ENCODE measurements around the gene MUCL3. TPM values are rescaled to one million over a fixed set of nuclear protein-coding genes. Genes with fewer than 3 reads are reported as not detected.

MUCL3 gene
- total and polyA plus RNA-seq, 2 of the 8 experiments (the other 6 are each of a cell fraction or from before 2014, with no cell fraction given), result 0.15 to 0.37 TPM

DNA sequence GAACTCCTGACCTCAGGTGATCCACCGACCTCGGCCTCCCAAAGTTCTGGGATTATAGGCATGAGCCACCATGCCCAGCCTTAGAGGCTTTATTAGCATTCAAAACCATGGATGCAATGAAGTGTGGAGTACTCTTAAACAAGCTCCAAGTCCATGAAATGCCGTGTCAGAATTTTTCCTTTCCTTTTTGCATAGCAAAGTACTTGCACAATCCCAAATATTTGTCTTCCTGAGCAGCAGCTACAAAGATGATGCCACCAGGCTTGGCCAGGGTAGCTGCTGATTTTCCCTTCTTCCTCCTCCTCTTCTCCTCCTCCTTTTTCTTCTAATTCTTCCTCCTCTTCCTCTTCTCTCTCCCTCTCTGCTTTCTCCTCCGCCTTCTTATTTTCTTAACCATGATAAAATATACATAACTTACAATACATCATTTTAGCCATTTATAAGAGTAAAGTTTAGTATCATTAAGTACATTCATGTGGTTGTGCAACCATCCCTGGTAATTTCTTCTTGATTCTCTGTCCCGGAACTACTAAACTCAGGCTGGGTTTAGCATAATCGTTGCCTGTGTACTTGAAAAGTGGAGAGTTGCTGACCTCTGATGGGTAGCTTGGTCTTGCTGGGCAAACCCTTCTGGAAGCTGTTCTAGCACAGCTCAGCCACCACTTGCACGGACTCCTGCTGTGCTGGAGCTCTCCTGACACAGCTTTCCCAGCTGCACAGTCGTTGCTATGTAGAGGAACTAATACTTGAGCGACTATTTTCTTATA lies 20.3 kb downstream of the MUCL3 start:
- H3K9ac ChIP-seq (replicated peaks in 1 of 4; ENCODE audit: extremely low read depth in 1 of 4, low read depth in 3 of 4, low read length in 3 of 4), result no peak overlapping the region
- no peak overlapping the region for H2BK20ac ChIP-seq (ENCODE audit: low read length)
- H3K23ac ChIP-seq (ENCODE audit: insufficient read length), result no peak overlapping the region
- no peaks in the 10 kb centered on the region for H3K36me3 ChIP-seq (ENCODE audit: control insufficient read depth in 2 of 4, insufficient read depth in 4 of 4, low read length in 3 of 4)
- no peak overlapping the region for H3K4me2 ChIP-seq (ENCODE audit: insufficient read depth in 1 of 2, low read depth in 2 of 2, low read length in 2 of 2)
- H2AFZ ChIP-seq (ENCODE audit: low read length), result no peak overlapping the region
- no peak overlapping the region for H3K18ac ChIP-seq (ENCODE audit: extremely low read depth, low read length)
- H3K4me3 ChIP-seq (ENCODE audit: extremely low read depth in 1 of 4, insufficient read depth in 2 of 4, low read depth in 3 of 4, low read length in 4 of 4), result no peak overlapping the region
- no peak overlapping the region for H2AK5ac ChIP-seq (ENCODE audit: low read depth, low read length)
- DNase-seq (ENCODE audit: low read depth in 1 of 2, low spot score in 2 of 2) (no peak), FAIRE-seq (no peak)
- H4K91ac ChIP-seq (replicated peaks; ENCODE audit: insufficient read length, low read length), result no peak overlapping the region
- 0 out of 7 replicates have a peak, but pooled peaks cover 0 to under 1% (median 0%) of the 10 kb centered on the region in 4 experiments for H3K4me1 ChIP-seq (replicated peaks in 1 of 4; ENCODE audit: control insufficient read depth in 3 of 4, insufficient read depth in 4 of 4, low read length in 3 of 4)
- no peak overlapping the region for H3K56ac ChIP-seq (replicated peaks; ENCODE audit: insufficient read length, low read depth, low read length)
- peaks cover 0 to 10% (median 8%) of the 10 kb centered on the region in 4 experiments; a peak in 5 of 7 replicates for H3K27me3 ChIP-seq (replicated peaks in 1 of 4; ENCODE audit: control insufficient read depth in 3 of 4, extremely low read depth in 1 of 4, insufficient read depth in 3 of 4, low read length in 3 of 4)
- no peak overlapping the region for H3K14ac ChIP-seq (ENCODE audit: insufficient read length)
- no peak overlapping the region for H3K27ac ChIP-seq (ENCODE audit: low read depth, low read length)
- CTCF ChIA-PET (ENCODE audit: partially characterized antibody), result interaction anchor here (0.9 to 2.6 kb wide), 5 partner anchors 44 to 330 kb away, joined by 3 to 9 read pairs (median 4); no protein-coding TSS in a partner anchor
- no peak overlapping the region for H2BK120ac ChIP-seq (replicated peaks; ENCODE audit: low read depth, low read length)
- no peaks in the 10 kb centered on the region; the same call in 1 of the 2 replicates for H3K23me2 ChIP-seq (ENCODE audit: low read depth, low read length)
- H3K79me1 ChIP-seq (ENCODE audit: low read depth, low read length), result no peaks in the 10 kb centered on the region
- 87 to 100% methylated on average over 1 to 9 of the region's 9 CpGs for WGBS, 2 experiments (ENCODE audit: extremely low coverage in 1 of 2, insufficient coverage in 1 of 2, insufficient read length in 1 of 2, insufficient replicate concordance in 2 of 2, low coverage in 1 of 2, low lambda C conversion rate in 2 of 2, missing lambda C conversion rate in 1 of 2)
- H3K79me2 ChIP-seq (ENCODE audit: control insufficient read depth in 1 of 2, insufficient read depth in 2 of 2, low read length in 2 of 2), result no peaks in the 10 kb centered on the region
- H3K9me3 ChIP-seq (ENCODE audit: insufficient read depth in 2 of 2, low read depth in 1 of 2, low read length in 1 of 2), result no peaks in the 10 kb centered on the region
- H2BK5ac ChIP-seq (ENCODE audit: low read depth, low read length), result no peak overlapping the region
- no peak overlapping the region for H2BK12ac ChIP-seq (ENCODE audit: low read depth, low read length)
- H4K8ac ChIP-seq (ENCODE audit: extremely low read depth, insufficient read depth, low read length), result no peak overlapping the region
- no peak overlapping the region for H3K4ac ChIP-seq (replicated peaks; ENCODE audit: insufficient read length, low read depth, low read length)
- H2BK15ac ChIP-seq (ENCODE audit: low read length), result no peak overlapping the region
- no peak overlapping the region for H4K5ac ChIP-seq (ENCODE audit: insufficient read length, low read depth, low read length)
- POLR2A ChIA-PET (ENCODE audit: partially characterized antibody), result no interaction called here
- H4K20me1 ChIP-seq (replicated peaks in 1 of 2; ENCODE audit: control insufficient read depth in 1 of 2, insufficient read depth in 2 of 2, low read length in 2 of 2), result no peaks in the 10 kb centered on the region
- TF ChIP-seq EZH2 (IDR thresholded peaks at IDR 0.05; ENCODE audit: low read depth, low read length, severe bottlenecking) (no peak), NANOG (IDR thresholded peaks at IDR 0.05; ENCODE audit: insufficient read depth, low read depth, low read length, poor library complexity, severe bottlenecking) (no peak), SIX5 (IDR thresholded peaks at IDR 0.05; ENCODE audit: low read depth, low read length) (no peak), POLR2AphosphoS5 (IDR thresholded peaks at IDR 0.05; ENCODE audit: low read depth, low read length) (no peak), TBP (IDR thresholded peaks at IDR 0.05; ENCODE audit: low read depth, low read length) (no peak), EGR1 (IDR thresholded peaks at IDR 0.05; ENCODE audit: borderline replicate concordance, low read depth, low read length) (no peak), RXRA (IDR thresholded peaks at IDR 0.05; ENCODE audit: insufficient read depth, low read depth, low read length) (no peak), JUND (IDR thresholded peaks at IDR 0.05; ENCODE audit: low read length) (no peak), BACH1 (IDR thresholded peaks at IDR 0.05; ENCODE audit: low read length) (no peak)
- TF ChIP-seq, protein P1, sequence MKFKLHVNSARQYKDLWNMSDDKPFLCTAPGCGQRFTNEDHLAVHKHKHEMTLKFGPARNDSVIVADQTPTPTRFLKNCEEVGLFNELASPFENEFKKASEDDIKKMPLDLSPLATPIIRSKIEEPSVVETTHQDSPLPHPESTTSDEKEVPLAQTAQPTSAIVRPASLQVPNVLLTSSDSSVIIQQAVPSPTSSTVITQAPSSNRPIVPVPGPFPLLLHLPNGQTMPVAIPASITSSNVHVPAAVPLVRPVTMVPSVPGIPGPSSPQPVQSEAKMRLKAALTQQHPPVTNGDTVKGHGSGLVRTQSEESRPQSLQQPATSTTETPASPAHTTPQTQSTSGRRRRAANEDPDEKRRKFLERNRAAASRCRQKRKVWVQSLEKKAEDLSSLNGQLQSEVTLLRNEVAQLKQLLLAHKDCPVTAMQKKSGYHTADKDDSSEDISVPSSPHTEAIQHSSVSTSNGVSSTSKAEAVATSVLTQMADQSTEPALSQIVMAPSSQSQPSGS (IDR thresholded peaks at IDR 0.05; ENCODE audit: low read length), result no peak
- TF ChIP-seq, protein P2, sequence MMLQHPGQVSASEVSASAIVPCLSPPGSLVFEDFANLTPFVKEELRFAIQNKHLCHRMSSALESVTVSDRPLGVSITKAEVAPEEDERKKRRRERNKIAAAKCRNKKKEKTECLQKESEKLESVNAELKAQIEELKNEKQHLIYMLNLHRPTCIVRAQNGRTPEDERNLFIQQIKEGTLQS (IDR thresholded peaks at IDR 0.05; ENCODE audit: insufficient read depth, low read depth, low read length), result no peak

Data from H1 (cell line).